SH-SY5Y (cell line): Measurements from ENCODE around the gene SH3TC1.

Experiments
- GATA2 ChIP-seq: IDR thresholded peaks from 2 replicates; pipeline ENCODE4 v1.6.1; 2011; ENCODE audit warnings: mild to moderate bottlenecking, low read depth, low read length
- GATA3 ChIP-seq: IDR thresholded peaks from 2 replicates; pipeline ENCODE4 v1.6.1; 2011; ENCODE audit warnings: low read depth, mild to moderate bottlenecking, low read length, moderate library complexity

- TF ChIP-seq GATA2 (no peak), GATA3 (no peak)
Observed at GRCh38 chr4:8265171-8265929, 66.3 kb downstream of the SH3TC1 start.
